GM18907 (cell line): Measurements from ENCODE around the gene DLX6.

Experiments
- ATAC-seq: cut with Tn5 transposase; IDR thresholded peaks from one replicate; pipeline ENCODE4 v1.9.1; 2021; ENCODE audit warnings: mild to moderate bottlenecking, moderate library complexity; ENCODE audit not compliant: unreplicated experiment

Gene DLX6

GRCh38 chr7:97005183-97006054 is at the start of gene DLX6:
TSS of gene DLX6 (plus strand) at chr7:97005553. CDS start at chr7:97005978, 425 bp downstream.
- ATAC-seq = no peak

GRCh38 chr7:96959135-96959534 is 46.2 kb upstream of the DLX6 start:
- ATAC-seq = no peak

GRCh38 chr7:96962221-96962885 is 43.0 kb upstream of the DLX6 start:
- ATAC-seq = no peak

GRCh38 chr7:96968981-96969380 is 36.4 kb upstream of the DLX6 start:
- no peak for ATAC-seq

GRCh38 chr7:96970739-96971138 is 34.6 kb upstream of the DLX6 start:
- no peak for ATAC-seq

- ATAC-seq = no peak
Measured at GRCh38 chr7:96973986-96974385, 31.4 kb upstream of the DLX6 start.

- ATAC-seq = no peak
Measured at GRCh38 chr7:96976106-96976505, 29.2 kb upstream of the DLX6 start.

GRCh38 chr7:96977445-96977844 is 27.9 kb upstream of the DLX6 start:
- no peak for ATAC-seq

- ATAC-seq = no peak
Measured at GRCh38 chr7:96979551-96980276, 25.6 kb upstream of the DLX6 start.

GRCh38 chr7:96982586-96982985 is 22.8 kb upstream of the DLX6 start:
- no peak for ATAC-seq

- ATAC-seq = no peak
Measured at GRCh38 chr7:96985992-96986391, 19.4 kb upstream of the DLX6 start.

GRCh38 chr7:96986901-96987300 is 18.5 kb upstream of the DLX6 start:
- no peak for ATAC-seq

GRCh38 chr7:96987719-96988118 is 17.6 kb upstream of the DLX6 start:
- no peak for ATAC-seq

- no peak for ATAC-seq
Measured at GRCh38 chr7:96989241-96989858, 16.0 kb upstream of the DLX6 start.

GRCh38 chr7:96989859-96990317 is 15.5 kb upstream of the DLX6 start:
- ATAC-seq = no peak

GRCh38 chr7:96991546-96992191 is 13.7 kb upstream of the DLX6 start:
- ATAC-seq = no peak

- no peak for ATAC-seq
Measured at GRCh38 chr7:96992192-96993005, 13.0 kb upstream of the DLX6 start.

- ATAC-seq = no peak
Measured at GRCh38 chr7:96993094-96993865, 12.1 kb upstream of the DLX6 start.

GRCh38 chr7:96993980-96994379 is 11.4 kb upstream of the DLX6 start:
- ATAC-seq = no peak
